NB4 (cell line): ENCODE measurements around the gene ZSCAN1.

ENCODE experiments used
- DNase-seq: peaks from one replicate; pipeline ENCODE4 v3.0.0; 2010; ENCODE audit warnings: low read depth
- H3K4me3 ChIP-seq: one replicate; pipeline ENCODE4 v1.5.1; 2011; ENCODE audit warnings: mild to moderate bottlenecking, low read depth, low read length, moderate library complexity
- CTCF ChIP-seq: IDR thresholded peaks from one replicate; pipeline ENCODE4 v1.5.1; 2012; ENCODE audit warnings: low read depth, low read length
- MAX ChIP-seq: IDR thresholded peaks from 2 replicates; pipeline ENCODE4 v1.6.1; 2011; ENCODE audit warnings: low read depth, low read length
- MYC ChIP-seq: IDR thresholded peaks from 2 replicates; pipeline ENCODE4 v1.6.1; 2011; ENCODE audit warnings: low read depth, low read length
- POLR2A ChIP-seq: IDR thresholded peaks from 2 replicates; pipeline ENCODE4 v1.6.1; 2011; ENCODE audit warnings: mild to moderate bottlenecking; ENCODE audit not compliant: insufficient read length; ENCODE audit errors: extremely low read depth

The ZSCAN1 gene

GRCh38 chr19:58044391-58044790 is 10.6 kb downstream of the ZSCAN1 start:
- DNase-seq: no peak
- TF ChIP-seq POLR2A (no peak), CTCF (no peak), MAX (no peak), MYC (no peak)

GRCh38 chr19:58044886-58045285 is 11.1 kb downstream of the ZSCAN1 start:
- no peak for DNase-seq
- no peak for TF ChIP-seq POLR2A
- TF ChIP-seq MAX: no peak
- TF ChIP-seq MYC: no peak
- no peak for TF ChIP-seq CTCF
- no peak overlapping the region for H3K4me3 ChIP-seq

More at GRCh38 chr19:58044391-58044790, 10.6 kb downstream of the ZSCAN1 start:
- H3K4me3 ChIP-seq: no peak overlapping the region

- no peak for DNase-seq
- no peak for TF ChIP-seq CTCF
- TF ChIP-seq POLR2A: no peak
- TF ChIP-seq MAX: no peak
- TF ChIP-seq MYC: no peak
Measured at GRCh38 chr19:58045411-58046050, 11.7 kb downstream of the ZSCAN1 start.

GRCh38 chr19:58046856-58047255 is 13.0 kb downstream of the ZSCAN1 start:
- DNase-seq: no peak
- no peak overlapping the region for H3K4me3 ChIP-seq
- TF ChIP-seq POLR2A: no peak
- no peak for TF ChIP-seq MYC
- no peak for TF ChIP-seq MAX
- TF ChIP-seq CTCF: no peak

More at GRCh38 chr19:58045411-58046050, 11.7 kb downstream of the ZSCAN1 start:
- H3K4me3 ChIP-seq: no peak overlapping the region

GRCh38 chr19:58047672-58048071 is 13.8 kb downstream of the ZSCAN1 start:
- TF ChIP-seq POLR2A: no peak
- TF ChIP-seq CTCF: no peak
- no peak for TF ChIP-seq MAX
- no peak for TF ChIP-seq MYC
- H3K4me3 ChIP-seq: no peak overlapping the region
- DNase-seq: no peak
